ENCODE results near the gene IL15RA. TPM values are rescaled to one million over a fixed set of nuclear protein-coding genes. Genes with fewer than 3 reads are reported as not detected.

The IL15RA gene
- total and polyA plus RNA-seq, 10 of the 15 experiments (the other 5 are each of a cell fraction or from before 2014, with no cell fraction given), result 2.0 to 14.8 (median 12.1) TPM

- ChIA-PET CTCF (interaction anchor here (1.5 kb wide), 1 partner anchor 10 kb away, joined by 3 read pairs; no protein-coding TSS in a partner anchor), RAD21 (ENCODE audit: unreplicated experiment) (no interaction called here), SMC1A (ENCODE audit: uncharacterized antibody, unreplicated experiment) (interaction anchor here (0.6 to 1.1 kb wide), 3 partner anchors 17 to 448 kb away, joined by 3 read pairs; no protein-coding TSS in a partner anchor), POLR2A (no interaction called here)
- in situ Hi-C loops (cut with MboI) (no loop called here), intact Hi-C loops (cut with micrococcal nuclease; ENCODE audit: unreplicated experiment) (no loop called here)
- no peak overlapping the region for H3K9ac ChIP-seq (ENCODE audit: control insufficient read depth, insufficient read depth, low read length)
- H3K4me3 ChIP-seq, result no peak overlapping the region
- no peaks in the 10 kb centered on the region for H4K20me1 ChIP-seq (ENCODE audit: control insufficient read depth, insufficient read depth)
- H3K4me2 ChIP-seq (ENCODE audit: control insufficient read depth, insufficient read depth), result no peak overlapping the region
- ATAC-seq (no peak), DNase-seq (ENCODE audit: low read depth, low spot score) (no peak), FAIRE-seq (no peak)
- BruUV-seq (replicated peaks), result TSS peak; percentile 27
- peaks cover 9 to 16% of the 10 kb centered on the region in 2 experiments for H3K36me3 ChIP-seq (ENCODE audit: control insufficient read depth in 2 of 2, insufficient read depth in 2 of 2, low read length in 1 of 2)
- no peak overlapping the region for H2AFZ ChIP-seq (ENCODE audit: control insufficient read depth, low read depth, low read length)
- no peaks in the 10 kb centered on the region for H3K79me2 ChIP-seq (ENCODE audit: control insufficient read depth, insufficient read depth, low read length)
- WGBS (ENCODE audit: insufficient coverage, insufficient replicate concordance, low lambda C conversion rate, missing lambda C conversion rate), result 92% methylated on average over 6 of the region's 6 CpGs
- H3K27me3 ChIP-seq (replicated peaks in 1 of 2; ENCODE audit: control insufficient read depth in 2 of 2, insufficient read depth in 2 of 2, low read length in 1 of 2), result no peaks in the 10 kb centered on the region
- no peak overlapping the region for H3K27ac ChIP-seq (ENCODE audit: control insufficient read depth, insufficient read depth)
- no peaks in the 10 kb centered on the region for H3K4me1 ChIP-seq (ENCODE audit: control insufficient read depth, insufficient read depth, low read length)
- H3K9me3 ChIP-seq (replicated peaks; ENCODE audit: control insufficient read depth, insufficient read depth, low read length), result no peaks in the 10 kb centered on the region
- TF ChIP-seq, protein P1, sequence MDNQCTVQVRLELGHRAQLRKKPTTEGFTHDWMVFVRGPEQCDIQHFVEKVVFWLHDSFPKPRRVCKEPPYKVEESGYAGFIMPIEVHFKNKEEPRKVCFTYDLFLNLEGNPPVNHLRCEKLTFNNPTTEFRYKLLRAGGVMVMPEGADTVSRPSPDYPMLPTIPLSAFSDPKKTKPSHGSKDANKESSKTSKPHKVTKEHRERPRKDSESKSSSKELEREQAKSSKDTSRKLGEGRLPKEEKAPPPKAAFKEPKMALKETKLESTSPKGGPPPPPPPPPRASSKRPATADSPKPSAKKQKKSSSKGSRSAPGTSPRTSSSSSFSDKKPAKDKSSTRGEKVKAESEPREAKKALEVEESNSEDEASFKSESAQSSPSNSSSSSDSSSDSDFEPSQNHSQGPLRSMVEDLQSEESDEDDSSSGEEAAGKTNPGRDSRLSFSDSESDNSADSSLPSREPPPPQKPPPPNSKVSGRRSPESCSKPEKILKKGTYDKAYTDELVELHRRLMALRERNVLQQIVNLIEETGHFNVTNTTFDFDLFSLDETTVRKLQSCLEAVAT (IDR thresholded peaks at IDR 0.05), result no peak
- no peak for TF ChIP-seq SUPT20H (IDR thresholded peaks at IDR 0.05; ENCODE audit: borderline replicate concordance, control insufficient read depth, low read depth, low read length)
- TF ChIP-seq REST (IDR thresholded peaks at IDR 0.05; ENCODE audit: low read depth, low read length), result no peak
- TF ChIP-seq FOS (IDR thresholded peaks at IDR 0.05; ENCODE audit: borderline replicate concordance, extremely low read depth, insufficient read length), result no peak
- TF ChIP-seq, protein P2, sequence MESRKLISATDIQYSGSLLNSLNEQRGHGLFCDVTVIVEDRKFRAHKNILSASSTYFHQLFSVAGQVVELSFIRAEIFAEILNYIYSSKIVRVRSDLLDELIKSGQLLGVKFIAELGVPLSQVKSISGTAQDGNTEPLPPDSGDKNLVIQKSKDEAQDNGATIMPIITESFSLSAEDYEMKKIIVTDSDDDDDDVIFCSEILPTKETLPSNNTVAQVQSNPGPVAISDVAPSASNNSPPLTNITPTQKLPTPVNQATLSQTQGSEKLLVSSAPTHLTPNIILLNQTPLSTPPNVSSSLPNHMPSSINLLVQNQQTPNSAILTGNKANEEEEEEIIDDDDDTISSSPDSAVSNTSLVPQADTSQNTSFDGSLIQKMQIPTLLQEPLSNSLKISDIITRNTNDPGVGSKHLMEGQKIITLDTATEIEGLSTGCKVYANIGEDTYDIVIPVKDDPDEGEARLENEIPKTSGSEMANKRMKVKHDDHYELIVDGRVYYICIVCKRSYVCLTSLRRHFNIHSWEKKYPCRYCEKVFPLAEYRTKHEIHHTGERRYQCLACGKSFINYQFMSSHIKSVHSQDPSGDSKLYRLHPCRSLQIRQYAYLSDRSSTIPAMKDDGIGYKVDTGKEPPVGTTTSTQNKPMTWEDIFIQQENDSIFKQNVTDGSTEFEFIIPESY (IDR thresholded peaks at IDR 0.05), result no peak
- no peak for TF ChIP-seq SRF (IDR thresholded peaks at IDR 0.05; ENCODE audit: low read depth in 2 of 2, low read length in 2 of 2)
- TF ChIP-seq E2F8 (IDR thresholded peaks at IDR 0.05; ENCODE audit: low read depth, partially characterized antibody), result no peak
- no peak for TF ChIP-seq JUNB (IDR thresholded peaks at IDR 0.05)
- TF ChIP-seq, protein P3, sequence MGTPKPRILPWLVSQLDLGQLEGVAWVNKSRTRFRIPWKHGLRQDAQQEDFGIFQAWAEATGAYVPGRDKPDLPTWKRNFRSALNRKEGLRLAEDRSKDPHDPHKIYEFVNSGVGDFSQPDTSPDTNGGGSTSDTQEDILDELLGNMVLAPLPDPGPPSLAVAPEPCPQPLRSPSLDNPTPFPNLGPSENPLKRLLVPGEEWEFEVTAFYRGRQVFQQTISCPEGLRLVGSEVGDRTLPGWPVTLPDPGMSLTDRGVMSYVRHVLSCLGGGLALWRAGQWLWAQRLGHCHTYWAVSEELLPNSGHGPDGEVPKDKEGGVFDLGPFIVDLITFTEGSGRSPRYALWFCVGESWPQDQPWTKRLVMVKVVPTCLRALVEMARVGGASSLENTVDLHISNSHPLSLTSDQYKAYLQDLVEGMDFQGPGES (IDR thresholded peaks at IDR 0.05), result no peak
- TF ChIP-seq CBFB (IDR thresholded peaks at IDR 0.05; ENCODE audit: low read depth), result no peak
- no peak for TF ChIP-seq EGR1 (IDR thresholded peaks at IDR 0.05; ENCODE audit: borderline replicate concordance in 1 of 2, low read depth in 2 of 2, low read length in 2 of 2)
- TF ChIP-seq GATAD2B (conservative IDR thresholded peaks at IDR 0.05; ENCODE audit: low read depth), result no peak
- no peak for TF ChIP-seq LARP7 (IDR thresholded peaks at IDR 0.05)
Measured at GRCh38 chr10:5958675-5959074, 18.7 kb downstream of the IL15RA start.

Measured in GM12878 (cell line).